Smooth muscle cell of the brain vasculature (primary cell): ENCODE data around the gene TRIM69.
"Not testable (repeated sequence)": the region's sequence is repeated elsewhere in the genome, so short reads cannot be mapped to it uniquely, and the experiment has no call there.

Experiments used
- DNase-seq: peaks from one replicate; pipeline ENCODE4 v3.0.0-alpha.2; 2012; ENCODE audit warnings: low read depth, low spot score

The TRIM69 gene

GRCh38 chr15:44739222-44739847 is 3.0 kb downstream of the TRIM69 start:
- DNase-seq = not testable (repeated sequence)

GRCh38 chr15:44743454-44743853 is 7.1 kb downstream of the TRIM69 start:
- DNase-seq = not testable (repeated sequence)

- DNase-seq = no peak
Observed at GRCh38 chr15:44753345-44753744, 17.0 kb downstream of the TRIM69 start.

- DNase-seq = no peak
Observed at GRCh38 chr15:44763187-44763586, 26.9 kb downstream of the TRIM69 start.

GRCh38 chr15:44763848-44764247 is 27.5 kb downstream of the TRIM69 start:
- DNase-seq = no peak

- DNase-seq = no peak
Observed at GRCh38 chr15:44765036-44765435, 28.7 kb downstream of the TRIM69 start.

GRCh38 chr15:44769521-44769920 is 33.2 kb downstream of the TRIM69 start:
- no peak for DNase-seq

GRCh38 chr15:44770715-44771114 is 34.4 kb downstream of the TRIM69 start:
- not testable (repeated sequence) for DNase-seq

- no peak for DNase-seq
Observed at GRCh38 chr15:44775953-44776352, 39.6 kb downstream of the TRIM69 start.

- DNase-seq = no peak
Observed at GRCh38 chr15:44779761-44780160, 43.4 kb downstream of the TRIM69 start.

- DNase-seq = no peak
Observed at GRCh38 chr15:44780608-44781007, 44.3 kb downstream of the TRIM69 start.

GRCh38 chr15:44781128-44781810 is 44.9 kb downstream of the TRIM69 start:
- DNase-seq = no peak

- no peak for DNase-seq
Observed at GRCh38 chr15:44782516-44782915, 46.2 kb downstream of the TRIM69 start.

GRCh38 chr15:44784918-44785274 is 48.6 kb downstream of the TRIM69 start:
- not testable (repeated sequence) for DNase-seq

GRCh38 chr15:44788748-44789147 is 52.4 kb downstream of the TRIM69 start:
- no peak for DNase-seq

- DNase-seq = no peak
Observed at GRCh38 chr15:44790215-44790614, 53.9 kb downstream of the TRIM69 start.

GRCh38 chr15:44790656-44791055 is 54.3 kb downstream of the TRIM69 start:
- DNase-seq = no peak

GRCh38 chr15:44792715-44793114 is 56.4 kb downstream of the TRIM69 start:
- no peak for DNase-seq

GRCh38 chr15:44794072-44794471 is 57.7 kb downstream of the TRIM69 start:
- DNase-seq = no peak

GRCh38 chr15:44796508-44796907 is 60.2 kb downstream of the TRIM69 start:
- no peak for DNase-seq

GRCh38 chr15:44798826-44799225 is 62.5 kb downstream of the TRIM69 start:
- DNase-seq = no peak

GRCh38 chr15:44801364-44801763 is 65.0 kb downstream of the TRIM69 start:
- no peak for DNase-seq

GRCh38 chr15:44801797-44802196 is 65.5 kb downstream of the TRIM69 start:
- DNase-seq = no peak

- DNase-seq = no peak
Observed at GRCh38 chr15:44802336-44802735, 66.0 kb downstream of the TRIM69 start.
